ENCODE results near the gene FAM170B.

The FAM170B gene

GRCh38 chr10:49134327-49134726 lies 506 bp upstream of the FAM170B start:
- DNase-seq (ENCODE audit: low spot score): no peak
- TF ChIP-seq CTCF (IDR thresholded peaks at IDR 0.05; ENCODE audit: borderline replicate concordance, control extremely low read depth, extremely low read depth, insufficient read depth, missing control alignments): no peak
- in situ Hi-C loops (cut with MboI; ENCODE audit: low sequenced_read_pairs, unreplicated experiment): no loop called here

- no peak for TF ChIP-seq CTCF (IDR thresholded peaks at IDR 0.05; ENCODE audit: borderline replicate concordance, control extremely low read depth, extremely low read depth, insufficient read depth, missing control alignments)
- in situ Hi-C loops (cut with MboI; ENCODE audit: low sequenced_read_pairs, unreplicated experiment): no loop called here
- DNase-seq (ENCODE audit: low spot score): no peak
Measured at GRCh38 chr10:49132362-49132737, 1.5 kb downstream of the FAM170B start.

GRCh38 chr10:49131507-49132361 lies 2.1 kb downstream of the FAM170B start:
- no peak for TF ChIP-seq CTCF (IDR thresholded peaks at IDR 0.05; ENCODE audit: borderline replicate concordance, control extremely low read depth, extremely low read depth, insufficient read depth, missing control alignments)
- DNase-seq (ENCODE audit: low spot score): no peak

GRCh38 chr10:49129376-49129775 lies 4.4 kb downstream of the FAM170B start:
- in situ Hi-C loops (cut with MboI; ENCODE audit: low sequenced_read_pairs, unreplicated experiment): no loop called here
- no peak for DNase-seq (ENCODE audit: low spot score)
- TF ChIP-seq CTCF (IDR thresholded peaks at IDR 0.05; ENCODE audit: borderline replicate concordance, control extremely low read depth, extremely low read depth, insufficient read depth, missing control alignments): no peak

More at GRCh38 chr10:49131507-49132361, 2.1 kb downstream of the FAM170B start:
- in situ Hi-C loops (cut with MboI; ENCODE audit: low sequenced_read_pairs, unreplicated experiment): no loop called here

GRCh38 chr10:49128854-49129253 lies 5.0 kb downstream of the FAM170B start:
- in situ Hi-C loops (cut with MboI; ENCODE audit: low sequenced_read_pairs, unreplicated experiment): no loop called here
- DNase-seq (ENCODE audit: low spot score): no peak
- no peak for TF ChIP-seq CTCF (IDR thresholded peaks at IDR 0.05; ENCODE audit: borderline replicate concordance, control extremely low read depth, extremely low read depth, insufficient read depth, missing control alignments)

- in situ Hi-C loops (cut with MboI; ENCODE audit: low sequenced_read_pairs, unreplicated experiment): no loop called here
- DNase-seq (ENCODE audit: low spot score): no peak
- TF ChIP-seq CTCF (IDR thresholded peaks at IDR 0.05; ENCODE audit: borderline replicate concordance, control extremely low read depth, extremely low read depth, insufficient read depth, missing control alignments): no peak
Measured at GRCh38 chr10:49123981-49124950, 9.6 kb downstream of the FAM170B start.

All from GM13976 (cell line).